ENCODE data around the gene SH3BGRL2. TPM values are rescaled to one million over a fixed set of nuclear protein-coding genes. Genes with fewer than 3 reads are reported as not detected.

The SH3BGRL2 gene
- total and polyA plus RNA-seq, 2 of the 8 experiments (the other 6 are each of a cell fraction or from before 2014, with no cell fraction given) = 6.0 to 20.3 TPM

GRCh38 chr6:79623106-79623505 lies 8.0 kb upstream of the SH3BGRL2 start (continued):
- TF ChIP-seq EP300 (IDR thresholded peaks at IDR 0.05; ENCODE audit: borderline replicate concordance in 1 of 2, low read depth in 2 of 2, low read length in 2 of 2) = no peak
- TF ChIP-seq EZH2 (IDR thresholded peaks at IDR 0.05; ENCODE audit: low read depth, low read length, severe bottlenecking) = no peak
- no peak for TF ChIP-seq KDM1A (IDR thresholded peaks at IDR 0.05; ENCODE audit: borderline replicate concordance, low read length)
- TF ChIP-seq MAFK (IDR thresholded peaks at IDR 0.05; ENCODE audit: low read depth, low read length) = no peak

Measured in H1 (cell line).